ENCODE data around the gene CRELD2.

The CRELD2 gene

GRCh38 chr22:49968831-49969661 lies 50.6 kb downstream of the CRELD2 start:
- no peak for DNase-seq
- no peak for TF ChIP-seq GATA1 (IDR thresholded peaks at IDR 0.05; ENCODE audit: low read depth, low read length)
- TF ChIP-seq POLR2A (IDR thresholded peaks at IDR 0.05; ENCODE audit: low read length), result no peak

GRCh38 chr22:49969751-49970527 lies 51.5 kb downstream of the CRELD2 start:
- TF ChIP-seq GATA1 (IDR thresholded peaks at IDR 0.05; ENCODE audit: low read depth, low read length) (no peak), POLR2A (IDR thresholded peaks at IDR 0.05; ENCODE audit: low read length) (no peak)

GRCh38 chr22:49970528-49971231 lies 52.2 kb downstream of the CRELD2 start:
- DNase-seq, result peak; percentile 97 to 98
- TF ChIP-seq POLR2A (IDR thresholded peaks at IDR 0.05; ENCODE audit: low read length), result peak; percentile 81
- no peak for TF ChIP-seq GATA1 (IDR thresholded peaks at IDR 0.05; ENCODE audit: low read depth, low read length)

More at GRCh38 chr22:49969751-49970527, 51.5 kb downstream of the CRELD2 start:
- DNase-seq, result no peak

GRCh38 chr22:49971232-49972162 lies 53.1 kb downstream of the CRELD2 start:
- TF ChIP-seq POLR2A (IDR thresholded peaks at IDR 0.05; ENCODE audit: low read length), result peak; percentile 35
- no peak for TF ChIP-seq GATA1 (IDR thresholded peaks at IDR 0.05; ENCODE audit: low read depth, low read length)
- peak; percentile 77 to 85 for DNase-seq

GRCh38 chr22:49972163-49973017 lies 54.0 kb downstream of the CRELD2 start:
- TF ChIP-seq GATA1 (IDR thresholded peaks at IDR 0.05; ENCODE audit: low read depth, low read length) (no peak), POLR2A (IDR thresholded peaks at IDR 0.05; ENCODE audit: low read length) (no peak)
- DNase-seq, result no peak

- DNase-seq, result no peak
- no peak for TF ChIP-seq POLR2A (IDR thresholded peaks at IDR 0.05; ENCODE audit: low read length)
- no peak for TF ChIP-seq GATA1 (IDR thresholded peaks at IDR 0.05; ENCODE audit: low read depth, low read length)
Observed at GRCh38 chr22:49973018-49973961, 54.9 kb downstream of the CRELD2 start.

GRCh38 chr22:49975543-49976389 lies 57.3 kb downstream of the CRELD2 start:
- DNase-seq, result peak; percentile 55 to 74
- TF ChIP-seq POLR2A (IDR thresholded peaks at IDR 0.05; ENCODE audit: low read length) (no peak), GATA1 (IDR thresholded peaks at IDR 0.05; ENCODE audit: low read depth, low read length) (no peak)

- DNase-seq, result peak in 1 of 2 experiments; percentile 24
- TF ChIP-seq GATA1 (IDR thresholded peaks at IDR 0.05; ENCODE audit: low read depth, low read length) (no peak), POLR2A (IDR thresholded peaks at IDR 0.05; ENCODE audit: low read length) (no peak)
Observed at GRCh38 chr22:49976439-49977175, 58.2 kb downstream of the CRELD2 start.
